Spleen (tissue), 11 donors: ENCODE data around the gene ANKRD22. TPM values are rescaled to one million over a fixed set of nuclear protein-coding genes. Genes with fewer than 3 reads are reported as not detected.

Experiments used
- DNase-seq: peaks from one replicate; pipeline ENCODE4 v3.0.0-alpha.2; 2020
- H3K27ac ChIP-seq, 8 donors: fragments of 200-600 bp; sonication (generic) in 7 of 8; 1 replicate in 4 of 8; 2 replicates in 4 of 8; pipeline versions ENCODE4 v1.5.0 to v1.8.0; 2016 to 2021; ENCODE audit warnings: inconsistent platforms in 4 of 8, mild to moderate bottlenecking in 4 of 8, moderate library complexity in 1 of 8
- H3K27me3 ChIP-seq, 7 donors: fragments of 200-600 bp; sonication (generic) in 6 of 7; replicated peaks in 1 of 7; 1 replicate in 4 of 7; 2 replicates in 3 of 7; pipeline versions ENCODE4 v1.5.0 to v1.8.0; 2016 to 2021; ENCODE audit warnings: inconsistent platforms in 3 of 7, mild to moderate bottlenecking in 1 of 7
- H3K36me3 ChIP-seq, 6 donors: fragments of 200-600 bp; sonication (generic) in 5 of 6; 1 replicate in 4 of 6; 2 replicates in 2 of 6; pipeline versions ENCODE4 v1.5.0 to v1.8.0; 2016 to 2021; ENCODE audit warnings: inconsistent platforms in 2 of 6
- H3K4me1 ChIP-seq, 6 donors: fragments of 200-600 bp; sonication (generic) in 5 of 6; 1 replicate in 3 of 6; 2 replicates in 3 of 6; pipeline versions ENCODE4 v1.5.0 to v1.8.0; 2016 to 2021; ENCODE audit warnings: inconsistent platforms in 3 of 6
- H3K4me3 ChIP-seq, 8 donors: fragments of 200-600 bp; sonication (generic) in 7 of 8; 1 replicate in 4 of 8; 2 replicates in 4 of 8; pipeline versions ENCODE4 v1.5.0 to v1.8.0; 2016 to 2021; ENCODE audit warnings: inconsistent platforms in 4 of 8, mild to moderate bottlenecking in 4 of 8, moderate library complexity in 2 of 8
- H3K9me3 ChIP-seq, 8 donors: fragments of 200-600 bp; sonication (generic) in 7 of 8; 1 replicate in 4 of 8; 2 replicates in 4 of 8; pipeline versions ENCODE4 v1.5.0 to v1.8.0; 2016 to 2021; ENCODE audit warnings: inconsistent platforms in 4 of 8
- POLR2A ChIP-seq, 3 donors: fragments of 450-650 bp; IDR thresholded peaks; one replicate each; pipeline ENCODE4 v1.5.1; 2017; ENCODE audit warnings: antibody characterized with exemption in 3 of 3, mild to moderate bottlenecking in 1 of 3
- POLR2AphosphoS5 ChIP-seq, 3 donors: sonication (generic); formaldehyde crosslinking; IDR thresholded peaks; one replicate each; pipeline ENCODE4 v1.5.1; 2017; ENCODE audit warnings: antibody characterized with exemption in 3 of 3
- WGBS, 5 donors: extraction: QIAGEN DNeasy Blood & Tissue Kit in 3 of 5; methylation state at CpG; one replicate each; pipeline versions ENCODE4 v1.1.5 to v1.1.7; 2013 to 2018; 5-methylcytosine and 5-hydroxymethylcytosine counted together
- intact Hi-C: fragments of 100-400 bp; cut with DNase I; formaldehyde crosslinking; loops from one replicate; pipeline ENCODE4 v1.15.0; 2023; ENCODE audit warnings: low total_unique reads
- polyA plus RNA-seq, 3 donors: library from polyadenylated mRNA; stranded (reverse); fragments of 200-250 nt; gene quantifications; one replicate each; pipeline ENCODE4 v1.2.1, GENCODE V29; 2013
- total RNA-seq, 7 donors: library from RNA; depleted of rRNA in 3 of 7; stranded (reverse); fragments of >200 nt in 3 of 7; fragmentation: NEBNext Ultra II Directional in 4 of 7; extraction: Animal tissue kit (Norgen Biotek cat#: 25700) in 4 of 7; gene quantifications; one replicate each; pipeline versions ENCODE4 v1.1.0 to v1.2.1, GENCODE V29; 2016 to 2021
- TF ChIP-seq, protein P1 (sequence below), 11 experiments: fragments of 200-600 bp in 7 of 11; fragments of 450-650 bp in 4 of 11; sonication (generic) in 4 of 11; IDR thresholded peaks in 8 of 11; conservative IDR thresholded peaks in 3 of 11; 1 replicate in 7 of 11; 2 replicates in 4 of 11; pipeline versions ENCODE4 v1.4.0 to v1.8.0; 2016 to 2021; ENCODE audit warnings: antibody characterized with exemption in 11 of 11, inconsistent platforms in 4 of 11, mild to moderate bottlenecking in 1 of 11
- donor health status: healthy with polysubstance abuse.
- donor health status: DM: no; HTN: no; CAD: no; lungs with moderate emphysema.
- donor health status: DM: no; HTN: no; CAD: no.
- donor health status: Bipolar disorder and iron deficiency.
- donor health status: healthy.
- donor health status: DM: no; HTN: no; CAD: no.
- donor health status: DM: yes; HTN: yes; CAD: no.

Gene ANKRD22
- total and polyA plus RNA-seq, 10 donors = 2.2 to 11.5 (median 7.0) TPM

GRCh38 chr10:88835096-88835909 lies 16.3 kb downstream of the ANKRD22 start:
- Histone ChIP-seq H3K36me3 (peaks cover 0 to 14% (median 0%) of the 10 kb centered on the region in 6 donors), H3K4me3 (peak overlapping the region in 1 of 8 donors; percentile 8), H3K27me3 (no peaks in the 10 kb centered on the region), H3K9me3 (no peaks in the 10 kb centered on the region), H3K27ac (peak overlapping the region in 7 of 8 donors; percentile 32 to 80 (median 66)), H3K4me1 (peaks cover 0 to 62% (median 22%) of the 10 kb centered on the region in 6 donors)
- WGBS, 5 donors = 11 to 18% (median 14%) methylated on average over 10 of the region's 10 CpGs
- DNase-seq = peak; percentile 94
- intact Hi-C loops = loop anchor here (2.0 kb wide), 1 partner anchor 97 kb away; no protein-coding TSS in a partner anchor
- TF ChIP-seq, protein P1, sequence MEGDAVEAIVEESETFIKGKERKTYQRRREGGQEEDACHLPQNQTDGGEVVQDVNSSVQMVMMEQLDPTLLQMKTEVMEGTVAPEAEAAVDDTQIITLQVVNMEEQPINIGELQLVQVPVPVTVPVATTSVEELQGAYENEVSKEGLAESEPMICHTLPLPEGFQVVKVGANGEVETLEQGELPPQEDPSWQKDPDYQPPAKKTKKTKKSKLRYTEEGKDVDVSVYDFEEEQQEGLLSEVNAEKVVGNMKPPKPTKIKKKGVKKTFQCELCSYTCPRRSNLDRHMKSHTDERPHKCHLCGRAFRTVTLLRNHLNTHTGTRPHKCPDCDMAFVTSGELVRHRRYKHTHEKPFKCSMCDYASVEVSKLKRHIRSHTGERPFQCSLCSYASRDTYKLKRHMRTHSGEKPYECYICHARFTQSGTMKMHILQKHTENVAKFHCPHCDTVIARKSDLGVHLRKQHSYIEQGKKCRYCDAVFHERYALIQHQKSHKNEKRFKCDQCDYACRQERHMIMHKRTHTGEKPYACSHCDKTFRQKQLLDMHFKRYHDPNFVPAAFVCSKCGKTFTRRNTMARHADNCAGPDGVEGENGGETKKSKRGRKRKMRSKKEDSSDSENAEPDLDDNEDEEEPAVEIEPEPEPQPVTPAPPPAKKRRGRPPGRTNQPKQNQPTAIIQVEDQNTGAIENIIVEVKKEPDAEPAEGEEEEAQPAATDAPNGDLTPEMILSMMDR (IDR thresholded peaks at IDR 0.05 in 8 of 11, conservative IDR thresholded peaks at IDR 0.05 in 3 of 11) = peak; percentile 84 to 96 (median 92)
- peak in 1 of 3 donors; percentile 64 for TF ChIP-seq POLR2AphosphoS5 (IDR thresholded peaks at IDR 0.05)
- TF ChIP-seq POLR2A (IDR thresholded peaks at IDR 0.05) = no peak

GRCh38 chr10:88833723-88834122 lies 17.9 kb downstream of the ANKRD22 start:
- Histone ChIP-seq H3K4me1 (peaks cover 0 to 62% (median 22%) of the 10 kb centered on the region in 6 donors), H3K36me3 (peaks cover 0 to 27% (median 0%) of the 10 kb centered on the region in 6 donors), H3K27ac (peak overlapping the region in 7 of 8 donors; percentile 21 to 80 (median 66)), H3K4me3 (peak overlapping the region in 1 of 8 donors; percentile 10), H3K9me3 (no peaks in the 10 kb centered on the region), H3K27me3 (no peaks in the 10 kb centered on the region)
- 14 to 24% (median 22%) methylated on average over 2 of the region's 2 CpGs for WGBS, 5 donors
- TF ChIP-seq, protein P1 (IDR thresholded peaks at IDR 0.05 in 8 of 11, conservative IDR thresholded peaks at IDR 0.05 in 3 of 11) = no peak
- TF ChIP-seq POLR2A (IDR thresholded peaks at IDR 0.05) (no peak), POLR2AphosphoS5 (IDR thresholded peaks at IDR 0.05) (no peak)
- intact Hi-C loops = loop anchor here (2.0 kb wide), 1 partner anchor 99 kb away; no protein-coding TSS in a partner anchor
- DNase-seq = no peak

GRCh38 chr10:88833156-88833555 lies 18.5 kb downstream of the ANKRD22 start:
- WGBS, 5 donors = 87 to 96% (median 87%) methylated on average over 2 of the region's 2 CpGs
- intact Hi-C loops = no loop called here
- TF ChIP-seq POLR2AphosphoS5 (IDR thresholded peaks at IDR 0.05) (no peak), POLR2A (IDR thresholded peaks at IDR 0.05) (no peak)
- TF ChIP-seq, protein P1 (IDR thresholded peaks at IDR 0.05 in 8 of 11, conservative IDR thresholded peaks at IDR 0.05 in 3 of 11) = no peak
- Histone ChIP-seq H3K27ac (peak overlapping the region in 6 of 8 donors; percentile 21 to 80 (median 66)), H3K36me3 (peaks cover 0 to 30% (median 0%) of the 10 kb centered on the region in 6 donors), H3K9me3 (no peaks in the 10 kb centered on the region), H3K4me1 (peaks cover 0 to 62% (median 22%) of the 10 kb centered on the region in 6 donors), H3K4me3 (peak overlapping the region in 1 of 8 donors; percentile 10), H3K27me3 (no peaks in the 10 kb centered on the region)
- no peak for DNase-seq

GRCh38 chr10:88832376-88832775 lies 19.3 kb downstream of the ANKRD22 start:
- peak overlapping the region in 3 of 8 donors; percentile 66 to 80 (median 67) for H3K27ac ChIP-seq
- peaks cover 0 to 38% (median 0%) of the 10 kb centered on the region in 6 donors for H3K36me3 ChIP-seq
- intact Hi-C loops = no loop called here
- DNase-seq = no peak
- TF ChIP-seq POLR2A (IDR thresholded peaks at IDR 0.05) (no peak), POLR2AphosphoS5 (IDR thresholded peaks at IDR 0.05) (no peak)
- TF ChIP-seq, protein P1 (IDR thresholded peaks at IDR 0.05 in 8 of 11, conservative IDR thresholded peaks at IDR 0.05 in 3 of 11) = no peak
- H3K4me1 ChIP-seq = peaks cover 0 to 62% (median 22%) of the 10 kb centered on the region in 6 donors
- no peaks in the 10 kb centered on the region for H3K27me3 ChIP-seq
- no peaks in the 10 kb centered on the region for H3K9me3 ChIP-seq
- no peak overlapping the region for H3K4me3 ChIP-seq
